Spleen (tissue), 11 donors: ENCODE measurements around the gene FARP1. TPM values are rescaled to one million over a fixed set of nuclear protein-coding genes. Genes with fewer than 3 reads are reported as not detected.

Source experiments
- DNase-seq: peaks from one replicate; pipeline ENCODE4 v3.0.0-alpha.2; 2020
- H3K27ac ChIP-seq, 8 donors: fragments of 200-600 bp; sonication (generic) in 7 of 8; 1 replicate in 4 of 8; 2 replicates in 4 of 8; pipeline versions ENCODE4 v1.5.0 to v1.8.0; 2016 to 2021; ENCODE audit warnings: inconsistent platforms in 4 of 8, mild to moderate bottlenecking in 4 of 8, moderate library complexity in 1 of 8
- H3K27me3 ChIP-seq, 7 donors: fragments of 200-600 bp; sonication (generic) in 6 of 7; replicated peaks in 1 of 7; 1 replicate in 4 of 7; 2 replicates in 3 of 7; pipeline versions ENCODE4 v1.5.0 to v1.8.0; 2016 to 2021; ENCODE audit warnings: inconsistent platforms in 3 of 7, mild to moderate bottlenecking in 1 of 7
- H3K36me3 ChIP-seq, 6 donors: fragments of 200-600 bp; sonication (generic) in 5 of 6; 1 replicate in 4 of 6; 2 replicates in 2 of 6; pipeline versions ENCODE4 v1.5.0 to v1.8.0; 2016 to 2021; ENCODE audit warnings: inconsistent platforms in 2 of 6
- H3K4me1 ChIP-seq, 6 donors: fragments of 200-600 bp; sonication (generic) in 5 of 6; 1 replicate in 3 of 6; 2 replicates in 3 of 6; pipeline versions ENCODE4 v1.5.0 to v1.8.0; 2016 to 2021; ENCODE audit warnings: inconsistent platforms in 3 of 6
- H3K4me3 ChIP-seq, 8 donors: fragments of 200-600 bp; sonication (generic) in 7 of 8; 1 replicate in 4 of 8; 2 replicates in 4 of 8; pipeline versions ENCODE4 v1.5.0 to v1.8.0; 2016 to 2021; ENCODE audit warnings: inconsistent platforms in 4 of 8, mild to moderate bottlenecking in 4 of 8, moderate library complexity in 2 of 8
- H3K9me3 ChIP-seq, 8 donors: fragments of 200-600 bp; sonication (generic) in 7 of 8; 1 replicate in 4 of 8; 2 replicates in 4 of 8; pipeline versions ENCODE4 v1.5.0 to v1.8.0; 2016 to 2021; ENCODE audit warnings: inconsistent platforms in 4 of 8
- CTCF ChIP-seq, 11 experiments: fragments of 200-600 bp in 7 of 11; fragments of 450-650 bp in 4 of 11; sonication (generic) in 4 of 11; IDR thresholded peaks in 8 of 11; conservative IDR thresholded peaks in 3 of 11; 1 replicate in 7 of 11; 2 replicates in 4 of 11; pipeline versions ENCODE4 v1.4.0 to v1.8.0; 2016 to 2021; ENCODE audit warnings: antibody characterized with exemption in 11 of 11, inconsistent platforms in 4 of 11, mild to moderate bottlenecking in 1 of 11
- POLR2A ChIP-seq, 3 donors: fragments of 450-650 bp; IDR thresholded peaks; one replicate each; pipeline ENCODE4 v1.5.1; 2017; ENCODE audit warnings: antibody characterized with exemption in 3 of 3, mild to moderate bottlenecking in 1 of 3
- POLR2AphosphoS5 ChIP-seq, 3 donors: sonication (generic); formaldehyde crosslinking; IDR thresholded peaks; one replicate each; pipeline ENCODE4 v1.5.1; 2017; ENCODE audit warnings: antibody characterized with exemption in 3 of 3
- WGBS, 5 donors: extraction: QIAGEN DNeasy Blood & Tissue Kit in 3 of 5; methylation state at CpG; one replicate each; pipeline versions ENCODE4 v1.1.5 to v1.1.7; 2013 to 2018; 5-methylcytosine and 5-hydroxymethylcytosine counted together
- intact Hi-C: fragments of 100-400 bp; cut with DNase I; formaldehyde crosslinking; loops from one replicate; pipeline ENCODE4 v1.15.0; 2023; ENCODE audit warnings: low total_unique reads
- polyA plus RNA-seq, 3 donors: library from polyadenylated mRNA; stranded (reverse); fragments of 200-250 nt; gene quantifications; one replicate each; pipeline ENCODE4 v1.2.1, GENCODE V29; 2013
- total RNA-seq, 7 donors: library from RNA; depleted of rRNA in 3 of 7; stranded (reverse); fragments of >200 nt in 3 of 7; fragmentation: NEBNext Ultra II Directional in 4 of 7; extraction: Animal tissue kit (Norgen Biotek cat#: 25700) in 4 of 7; gene quantifications; one replicate each; pipeline versions ENCODE4 v1.1.0 to v1.2.1, GENCODE V29; 2016 to 2021
- donor health status: healthy with polysubstance abuse.
- donor health status: DM: no; HTN: no; CAD: no; lungs with moderate emphysema.
- donor health status: DM: no; HTN: no; CAD: no.
- donor health status: Bipolar disorder and iron deficiency.
- donor health status: healthy.
- donor health status: DM: no; HTN: no; CAD: no.
- donor health status: DM: yes; HTN: yes; CAD: no.

Gene FARP1
- total and polyA plus RNA-seq, 10 donors = 3.7 to 60.9 (median 33.0) TPM

- Histone ChIP-seq H3K36me3 (peaks cover 0 to 71% (median 32%) of the 10 kb centered on the region in 6 donors), H3K27me3 (no peaks in the 10 kb centered on the region), H3K27ac (no peak overlapping the region), H3K9me3 (no peaks in the 10 kb centered on the region), H3K4me3 (no peak overlapping the region), H3K4me1 (peaks cover 0 to 51% (median 18%) of the 10 kb centered on the region in 6 donors)
- no peak for DNase-seq
- intact Hi-C loops = loop anchor here (5.0 kb wide), 2 partner anchors 204 to 224 kb away; no protein-coding TSS in a partner anchor
- WGBS, 5 donors = 72 to 89% (median 83%) methylated on average over 28 of the region's 28 CpGs
- TF ChIP-seq POLR2A (IDR thresholded peaks at IDR 0.05) = no peak
- peak in 8 of 11 experiments; percentile 12 to 59 (median 48) for TF ChIP-seq CTCF (IDR thresholded peaks at IDR 0.05 in 8 of 11, conservative IDR thresholded peaks at IDR 0.05 in 3 of 11)
- peak; percentile 5 to 50 (median 36) for TF ChIP-seq POLR2AphosphoS5 (IDR thresholded peaks at IDR 0.05)
Observed at GRCh38 chr13:98447881-98448641, 305.2 kb downstream of the FARP1 start.

DNA sequence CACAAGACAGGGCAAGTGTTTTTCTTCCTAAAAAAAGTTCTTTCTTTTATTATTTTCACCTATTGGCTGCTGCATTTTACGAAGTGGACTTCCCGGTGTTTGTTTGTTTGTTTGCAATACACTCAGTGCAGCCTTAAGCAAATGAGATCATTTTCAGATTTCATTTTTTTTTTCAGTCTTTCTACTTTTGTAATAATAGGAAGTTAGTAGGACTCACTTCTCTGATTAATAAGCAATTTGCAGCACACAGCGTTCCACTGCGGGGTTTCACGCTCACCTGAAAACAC lies 305.7 kb downstream of the FARP1 start:
- intact Hi-C loops = loop anchor here (5.0 kb wide), 2 partner anchors 204 to 224 kb away; no protein-coding TSS in a partner anchor
- Histone ChIP-seq H3K4me1 (peaks cover 0 to 51% (median 18%) of the 10 kb centered on the region in 6 donors), H3K27me3 (no peaks in the 10 kb centered on the region), H3K9me3 (no peaks in the 10 kb centered on the region), H3K36me3 (peaks cover 0 to 76% (median 35%) of the 10 kb centered on the region in 6 donors), H3K27ac (no peak overlapping the region), H3K4me3 (no peak overlapping the region)
- TF ChIP-seq POLR2A (IDR thresholded peaks at IDR 0.05) = no peak
- TF ChIP-seq POLR2AphosphoS5 (IDR thresholded peaks at IDR 0.05) = no peak
- no peak for TF ChIP-seq CTCF (IDR thresholded peaks at IDR 0.05 in 8 of 11, conservative IDR thresholded peaks at IDR 0.05 in 3 of 11)
- WGBS, 5 donors = 79 to 96% (median 88%) methylated on average over 5 of the region's 5 CpGs
- DNase-seq = no peak

DNA sequence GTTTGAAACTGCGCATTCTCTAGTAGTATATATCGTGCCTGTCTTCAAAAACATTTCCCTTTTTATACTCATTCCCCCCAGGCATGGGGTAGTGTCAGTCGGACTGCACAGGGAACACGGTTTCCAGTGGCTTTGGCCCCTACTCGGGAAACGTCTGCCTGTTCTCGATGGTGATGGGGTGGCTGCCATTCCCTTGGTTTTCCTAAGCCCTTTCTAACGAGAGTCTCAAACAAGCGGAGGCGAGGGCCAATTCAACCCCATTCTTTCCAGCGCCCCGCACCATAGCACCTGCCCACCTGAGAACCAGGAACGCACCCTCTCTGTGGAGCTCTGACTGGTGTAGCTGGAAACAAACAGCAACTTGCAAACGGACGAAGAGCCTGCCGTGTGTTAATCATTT lies 306.4 kb downstream of the FARP1 start:
- intact Hi-C loops = loop anchor here (5.0 kb wide), 2 partner anchors 203 to 223 kb away; no protein-coding TSS in a partner anchor
- Histone ChIP-seq H3K4me1 (peaks cover 0 to 55% (median 19%) of the 10 kb centered on the region in 6 donors), H3K4me3 (no peak overlapping the region), H3K27me3 (no peaks in the 10 kb centered on the region), H3K36me3 (peaks cover 0 to 83% (median 37%) of the 10 kb centered on the region in 6 donors), H3K27ac (peak overlapping the region in 4 of 8 donors; percentile 43 to 66 (median 46)), H3K9me3 (no peaks in the 10 kb centered on the region)
- WGBS, 5 donors = 91 to 96% (median 95%) methylated on average over 16 of the region's 16 CpGs
- TF ChIP-seq POLR2A (IDR thresholded peaks at IDR 0.05) = no peak
- TF ChIP-seq CTCF (IDR thresholded peaks at IDR 0.05 in 8 of 11, conservative IDR thresholded peaks at IDR 0.05 in 3 of 11) = no peak
- TF ChIP-seq POLR2AphosphoS5 (IDR thresholded peaks at IDR 0.05) = no peak
- DNase-seq = no peak

DNA sequence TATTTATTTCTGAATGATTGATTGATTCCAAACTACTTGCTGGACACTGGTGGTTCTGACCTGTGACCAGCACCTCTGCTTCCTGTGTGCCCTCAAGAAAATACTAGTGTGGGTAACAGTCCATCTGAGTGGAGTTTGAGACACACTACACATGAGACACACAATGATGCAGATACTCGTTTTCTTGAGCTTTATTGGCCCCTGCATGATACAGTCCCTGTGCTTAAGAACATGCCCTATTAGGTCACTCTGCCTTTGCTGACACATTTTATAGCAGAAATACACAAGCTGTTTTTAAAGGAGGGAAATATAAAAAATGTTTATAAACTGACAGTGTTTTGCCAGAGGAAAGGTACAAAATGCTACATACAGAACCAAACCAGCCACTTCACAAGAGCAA lies 307.1 kb downstream of the FARP1 start:
- H3K9me3 ChIP-seq = no peaks in the 10 kb centered on the region
- DNase-seq = no peak
- H3K36me3 ChIP-seq = peaks cover 0 to 91% (median 37%) of the 10 kb centered on the region in 6 donors
- peaks cover 0 to 58% (median 20%) of the 10 kb centered on the region in 6 donors for H3K4me1 ChIP-seq
- WGBS, 5 donors = 62 to 84% (median 81%) methylated on average over 1 of the region's 1 CpG
- no peaks in the 10 kb centered on the region for H3K27me3 ChIP-seq
- TF ChIP-seq CTCF (IDR thresholded peaks at IDR 0.05 in 8 of 11, conservative IDR thresholded peaks at IDR 0.05 in 3 of 11) (no peak), POLR2A (IDR thresholded peaks at IDR 0.05) (no peak), POLR2AphosphoS5 (IDR thresholded peaks at IDR 0.05) (no peak)
- H3K4me3 ChIP-seq = no peak overlapping the region
- intact Hi-C loops = no loop called here
- H3K27ac ChIP-seq = peak overlapping the region in 4 of 8 donors; percentile 43 to 66 (median 46)
